GM12865 (cell line): ENCODE measurements around the gene PARP6.

Experiments
- DNase-seq: peaks from one replicate; pipeline ENCODE4 v3.0.0; 2010; ENCODE audit warnings: low read depth
- H3K4me3 ChIP-seq: 2 replicates; pipeline ENCODE4 v1.5.1; 2011; ENCODE audit warnings: mild to moderate bottlenecking, low read depth, low read length, control low read depth
- CTCF ChIP-seq: IDR thresholded peaks from 2 replicates; pipeline ENCODE4 v1.5.1; 2011; ENCODE audit warnings: low read length, control low read depth, low read depth, inconsistent platforms; ENCODE audit not compliant: insufficient read depth; ENCODE audit errors: missing control alignments

PARP6 gene

GRCh38 chr15:72197460-72198355 lies 74.6 kb downstream of the PARP6 start, which contains the start of gene GRAMD2A:
Gene GRAMD2A, minus strand, starts transcription at chr15:72197787.
- peak; percentile 34 for DNase-seq
- TF ChIP-seq CTCF: no peak
- no peak within 1 kb of the TSS for H3K4me3 ChIP-seq

- no peak for TF ChIP-seq CTCF
- no peak overlapping the region for H3K4me3 ChIP-seq
- DNase-seq: no peak
Measured at GRCh38 chr15:72197041-72197459, 75.3 kb downstream of the PARP6 start.

GRCh38 chr15:72196409-72197040 lies 75.8 kb downstream of the PARP6 start:
- no peak for DNase-seq
- TF ChIP-seq CTCF: no peak
- H3K4me3 ChIP-seq: no peak overlapping the region

GRCh38 chr15:72195101-72195511 lies 77.2 kb downstream of the PARP6 start:
- TF ChIP-seq CTCF: no peak
- peak; percentile 39 for DNase-seq

GRCh38 chr15:72193836-72194396 lies 78.4 kb downstream of the PARP6 start:
- no peak for DNase-seq
- H3K4me3 ChIP-seq: no peak overlapping the region
- TF ChIP-seq CTCF: no peak

More at GRCh38 chr15:72195101-72195511, 77.2 kb downstream of the PARP6 start:
- H3K4me3 ChIP-seq: no peak overlapping the region

GRCh38 chr15:72192416-72192815 lies 79.9 kb downstream of the PARP6 start:
- no peak overlapping the region for H3K4me3 ChIP-seq
- no peak for DNase-seq
- no peak for TF ChIP-seq CTCF
